ENCODE data around the gene SLC38A7. TPM values are rescaled to one million over a fixed set of nuclear protein-coding genes. Genes with fewer than 3 reads are reported as not detected.

The SLC38A7 gene
- total and polyA plus RNA-seq, 2 of the 13 experiments (the other 11 are each of a cell fraction or from before 2014, with no cell fraction given): 13.2 to 14.1 TPM

GRCh38 chr16:58654560-58655214 is 29.9 kb downstream of the SLC38A7 start (continued):
- TF ChIP-seq TRAFD1 (CRISPR knock-in tag; IDR thresholded peaks at IDR 0.05; ENCODE audit: borderline replicate concordance): no peak
- TF ChIP-seq TBP (CRISPR knock-in tag; IDR thresholded peaks at IDR 0.05): no peak
- TF ChIP-seq ARNTL (CRISPR knock-in tag; IDR thresholded peaks at IDR 0.05): no peak
- no peak for TF ChIP-seq ZEB1 (IDR thresholded peaks at IDR 0.05; ENCODE audit: insufficient replicate concordance, low read depth)
- TF ChIP-seq CTCF (CRISPR knock-in tag; IDR thresholded peaks at IDR 0.05): no peak
- TF ChIP-seq MAF1 (CRISPR knock-in tag; IDR thresholded peaks at IDR 0.05; ENCODE audit: borderline replicate concordance): no peak
- TF ChIP-seq ZNF737 (CRISPR knock-in tag; IDR thresholded peaks at IDR 0.05; ENCODE audit: borderline replicate concordance): 0 out of 2 replicates have a peak, but pooled peaks have one; percentile 20
- TF ChIP-seq ZNF556 (CRISPR knock-in tag; IDR thresholded peaks at IDR 0.05; ENCODE audit: borderline replicate concordance): 0 out of 2 replicates have a peak, but pooled peaks have one; percentile 47
- TF ChIP-seq SP2 (CRISPR knock-in tag; IDR thresholded peaks at IDR 0.05): no peak
- TF ChIP-seq ZNF740 (CRISPR knock-in tag; IDR thresholded peaks at IDR 0.05): no peak
- TF ChIP-seq NR2F6 (IDR thresholded peaks at IDR 0.05): no peak
- no peak for TF ChIP-seq NR2F6 (CRISPR knock-in tag; IDR thresholded peaks at IDR 0.05)
- TF ChIP-seq MED1 (CRISPR knock-in tag; IDR thresholded peaks at IDR 0.05): no peak; the same call in 1 of the 2 replicates
- TF ChIP-seq CREBL2 (CRISPR knock-in tag; IDR thresholded peaks at IDR 0.05; ENCODE audit: borderline replicate concordance): no peak
- TF ChIP-seq THAP11 (CRISPR knock-in tag; IDR thresholded peaks at IDR 0.05): no peak
- no peak for TF ChIP-seq ZNF724P (CRISPR knock-in tag; IDR thresholded peaks at IDR 0.05; ENCODE audit: borderline replicate concordance)
- no peak for TF ChIP-seq ZNF24 (IDR thresholded peaks at IDR 0.05)
- no peak for TF ChIP-seq CENPX (CRISPR knock-in tag; IDR thresholded peaks at IDR 0.05)
- no peak for TF ChIP-seq ZNF230 (CRISPR knock-in tag; IDR thresholded peaks at IDR 0.05)
- no peak for TF ChIP-seq MLLT10 (CRISPR knock-in tag; IDR thresholded peaks at IDR 0.05)
- no peak for TF ChIP-seq FOXA3 (CRISPR knock-in tag; IDR thresholded peaks at IDR 0.05)
- TF ChIP-seq HCFC1 (IDR thresholded peaks at IDR 0.05; ENCODE audit: low read depth, low read length): no peak
- no peak for TF ChIP-seq SMYD3 (CRISPR knock-in tag; IDR thresholded peaks at IDR 0.05)
- no peak for TF ChIP-seq MTA1 (CRISPR knock-in tag; IDR thresholded peaks at IDR 0.05; ENCODE audit: borderline replicate concordance)
- no peak for TF ChIP-seq TCF7L2 (IDR thresholded peaks at IDR 0.05; ENCODE audit: low read depth, low read length)
- no peak for TF ChIP-seq ZFY (CRISPR knock-in tag; IDR thresholded peaks at IDR 0.05)
- TF ChIP-seq ZNF775 (CRISPR knock-in tag; IDR thresholded peaks at IDR 0.05; ENCODE audit: borderline replicate concordance): no peak
- TF ChIP-seq ZNF253 (CRISPR knock-in tag; IDR thresholded peaks at IDR 0.05; ENCODE audit: borderline replicate concordance): no peak
- TF ChIP-seq ZNF788 (CRISPR knock-in tag; IDR thresholded peaks at IDR 0.05; ENCODE audit: borderline replicate concordance): no peak
- no peak for TF ChIP-seq CBFB (CRISPR knock-in tag; IDR thresholded peaks at IDR 0.05)

Measured in HepG2 (cell line).